Fibroblast of villous mesenchyme (primary cell): ENCODE data around the gene ATOH8. TPM values are rescaled to one million over a fixed set of nuclear protein-coding genes. Genes with fewer than 3 reads are reported as not detected.

ENCODE experiments used
- DNase-seq: peaks from one replicate; pipeline ENCODE4 v3.0.0-alpha.2; 2010; ENCODE audit warnings: low read depth
- H3K4me3 ChIP-seq: 2 replicates; pipeline ENCODE4 v1.5.1; 2011; ENCODE audit warnings: low read depth, mild to moderate bottlenecking, low read length
- total RNA-seq: library from RNA; depleted of rRNA; stranded (reverse); fragments of >200 nt; gene quantifications from 2 replicates; pipeline ENCODE4 v1.2.3, GENCODE V29; 2012
- TF ChIP-seq, protein P1 (sequence below): IDR thresholded peaks from 2 replicates; pipeline ENCODE4 v1.5.1; 2012; ENCODE audit warnings: low read depth, mild to moderate bottlenecking, low read length; ENCODE audit not compliant: insufficient read depth

Gene ATOH8
- total RNA-seq, 1 donor, result 9.1 TPM

DNA sequence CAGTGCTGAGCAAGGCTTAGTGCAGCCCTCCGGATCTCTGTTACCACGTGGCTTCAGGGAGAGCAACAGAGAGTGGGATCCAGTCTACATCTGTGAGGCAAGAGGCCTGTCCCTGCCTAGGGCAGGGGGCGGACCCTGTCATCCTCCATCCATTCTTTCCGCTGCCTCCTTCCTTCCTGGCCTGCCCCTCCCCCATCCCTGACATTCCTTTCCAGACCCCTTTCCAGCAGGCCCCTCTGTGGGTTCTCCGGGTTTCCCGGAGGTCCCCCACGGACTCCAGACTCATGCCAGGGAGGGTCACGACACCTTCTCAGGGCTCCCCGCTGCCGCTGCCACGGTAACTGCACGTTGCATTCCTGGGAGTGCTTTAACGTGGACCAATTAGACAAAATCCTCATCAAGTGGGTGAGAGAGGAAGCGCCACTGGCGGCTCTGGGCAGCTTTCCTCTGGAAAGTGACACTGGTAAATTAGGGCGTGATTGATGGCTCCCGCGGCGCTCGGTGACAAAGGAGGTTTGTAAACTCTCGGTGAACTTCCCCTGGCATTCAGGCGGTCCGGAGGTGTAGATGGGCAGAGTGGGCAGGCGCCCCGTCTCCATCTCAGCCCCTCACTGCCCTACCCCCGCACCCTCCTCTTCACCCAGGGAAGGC lies 11.4 kb downstream of the ATOH8 start:
- no peak for DNase-seq
- no peak overlapping the region for H3K4me3 ChIP-seq
- TF ChIP-seq, protein P1, sequence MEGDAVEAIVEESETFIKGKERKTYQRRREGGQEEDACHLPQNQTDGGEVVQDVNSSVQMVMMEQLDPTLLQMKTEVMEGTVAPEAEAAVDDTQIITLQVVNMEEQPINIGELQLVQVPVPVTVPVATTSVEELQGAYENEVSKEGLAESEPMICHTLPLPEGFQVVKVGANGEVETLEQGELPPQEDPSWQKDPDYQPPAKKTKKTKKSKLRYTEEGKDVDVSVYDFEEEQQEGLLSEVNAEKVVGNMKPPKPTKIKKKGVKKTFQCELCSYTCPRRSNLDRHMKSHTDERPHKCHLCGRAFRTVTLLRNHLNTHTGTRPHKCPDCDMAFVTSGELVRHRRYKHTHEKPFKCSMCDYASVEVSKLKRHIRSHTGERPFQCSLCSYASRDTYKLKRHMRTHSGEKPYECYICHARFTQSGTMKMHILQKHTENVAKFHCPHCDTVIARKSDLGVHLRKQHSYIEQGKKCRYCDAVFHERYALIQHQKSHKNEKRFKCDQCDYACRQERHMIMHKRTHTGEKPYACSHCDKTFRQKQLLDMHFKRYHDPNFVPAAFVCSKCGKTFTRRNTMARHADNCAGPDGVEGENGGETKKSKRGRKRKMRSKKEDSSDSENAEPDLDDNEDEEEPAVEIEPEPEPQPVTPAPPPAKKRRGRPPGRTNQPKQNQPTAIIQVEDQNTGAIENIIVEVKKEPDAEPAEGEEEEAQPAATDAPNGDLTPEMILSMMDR, result no peak

GRCh38 chr2:85766229-85766628 lies 12.4 kb downstream of the ATOH8 start:
- TF ChIP-seq, protein P1, result no peak
- no peak overlapping the region for H3K4me3 ChIP-seq
- peak; percentile 21 for DNase-seq

DNA sequence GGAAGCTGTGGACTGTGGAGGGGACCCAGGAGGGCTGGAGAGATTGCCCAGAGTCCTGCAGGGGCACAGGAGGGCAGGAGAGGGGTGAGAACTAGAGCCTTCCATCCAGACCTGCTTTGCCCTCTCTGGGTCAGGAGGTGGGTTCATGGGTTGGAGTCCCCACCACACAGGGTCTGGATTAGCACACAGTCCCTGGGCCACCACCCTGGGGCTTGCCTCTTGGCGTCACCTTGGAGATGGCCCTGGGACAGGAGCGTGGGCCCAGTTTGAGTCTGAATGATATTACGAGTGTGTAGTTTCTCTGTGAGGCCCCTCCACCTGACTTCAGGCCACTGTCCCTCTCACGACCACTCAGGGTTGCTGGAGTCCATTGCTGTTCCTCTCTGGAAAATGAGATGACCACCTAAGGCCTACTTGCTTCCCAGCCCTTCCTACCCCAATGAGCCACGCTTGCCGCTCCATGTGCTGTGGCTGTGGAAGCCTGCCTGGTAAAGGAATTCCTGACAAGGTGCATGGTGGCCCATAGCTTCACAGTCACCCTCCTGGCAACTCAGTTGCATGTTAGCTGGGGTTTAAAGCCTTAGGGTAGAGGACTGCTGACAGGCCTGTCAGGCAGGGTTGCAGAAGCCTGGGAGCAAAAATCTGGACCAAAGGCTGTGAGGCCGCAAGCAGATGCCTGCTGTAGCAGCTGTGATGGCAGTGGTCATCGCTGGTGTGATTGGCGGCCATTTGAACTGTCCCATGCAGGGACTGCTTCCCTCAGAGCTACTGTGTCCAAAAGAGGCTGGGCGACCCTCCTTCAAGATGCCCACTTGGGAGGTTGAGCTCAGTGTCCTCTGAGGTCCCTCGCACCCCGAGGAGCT lies 14.2 kb downstream of the ATOH8 start:
- TF ChIP-seq, protein P1, result no peak
- H3K4me3 ChIP-seq, result no peak overlapping the region
- DNase-seq, result no peak

DNA sequence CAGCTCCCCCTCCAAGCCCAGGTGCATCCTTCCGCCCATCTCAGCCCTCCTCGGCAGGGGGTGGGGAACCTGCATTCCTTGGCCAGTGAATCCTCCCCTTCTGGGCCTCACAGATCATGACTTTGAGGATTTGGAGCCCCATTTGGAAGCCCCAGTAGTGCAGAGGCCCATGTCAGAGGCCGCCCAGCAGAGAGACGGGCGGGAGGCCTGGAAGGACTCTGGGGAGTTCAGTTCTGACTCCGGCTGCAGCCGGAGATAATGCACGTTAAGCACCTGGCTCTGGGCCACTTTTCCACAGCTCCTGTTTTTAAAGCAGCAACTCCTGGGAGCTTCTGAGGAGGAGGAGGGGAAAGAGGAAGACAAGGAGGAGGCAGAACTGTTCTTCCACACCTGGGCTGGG lies 14.9 kb downstream of the ATOH8 start:
- H3K4me3 ChIP-seq, result no peak overlapping the region
- DNase-seq, result peak; percentile 79
- TF ChIP-seq, protein P1, result no peak

DNA sequence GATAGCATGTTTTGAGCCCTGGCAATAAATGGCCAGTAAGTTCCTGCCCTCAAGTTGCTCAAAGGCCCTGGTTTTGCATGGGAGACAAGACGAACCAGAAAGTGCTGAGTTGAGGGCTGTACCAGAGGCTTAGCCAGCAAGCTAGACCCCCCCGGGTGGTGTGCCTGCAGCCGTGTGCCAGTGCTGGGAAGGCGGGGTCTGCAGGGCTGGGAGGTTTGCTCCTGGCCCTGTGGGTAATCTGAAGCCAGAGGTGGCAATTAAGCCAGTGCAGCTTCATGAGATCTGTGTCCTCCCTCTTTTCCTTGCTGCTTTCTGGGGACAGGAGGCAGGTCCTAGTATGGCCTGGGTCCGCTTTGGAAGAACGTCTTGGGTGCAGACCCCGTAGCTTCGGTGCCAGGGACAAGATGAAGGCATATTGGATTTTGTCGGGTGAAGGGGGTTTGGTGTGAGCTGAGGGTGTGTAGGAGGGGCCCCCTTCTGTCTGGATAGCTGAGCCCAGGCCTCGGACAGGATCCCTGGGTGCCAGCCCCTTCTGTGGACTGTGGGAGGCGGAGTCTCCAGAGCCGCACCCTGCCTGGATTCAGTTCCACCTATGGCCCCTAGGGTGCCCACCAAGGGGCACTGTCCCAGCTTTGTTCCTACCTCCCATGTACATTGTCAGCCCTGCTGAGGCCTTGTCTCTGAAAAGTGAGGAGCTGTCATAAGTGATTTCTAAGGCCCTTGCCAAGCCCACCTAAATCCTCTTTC lies 15.6 kb downstream of the ATOH8 start:
- DNase-seq, result no peak
- TF ChIP-seq, protein P1, result peak; percentile 37
- no peak overlapping the region for H3K4me3 ChIP-seq

GRCh38 chr2:85769983-85770362 lies 16.2 kb downstream of the ATOH8 start:
- DNase-seq, result no peak
- no peak overlapping the region for H3K4me3 ChIP-seq
- TF ChIP-seq, protein P1, result no peak
